ENCODE measurements around the gene C10orf90. TPM values are rescaled to one million over a fixed set of nuclear protein-coding genes. Genes with fewer than 3 reads are reported as not detected.

C10orf90 gene
- total RNA-seq, 4 donors from 2014 or later = 0.06 TPM; not detected in 3

DNA sequence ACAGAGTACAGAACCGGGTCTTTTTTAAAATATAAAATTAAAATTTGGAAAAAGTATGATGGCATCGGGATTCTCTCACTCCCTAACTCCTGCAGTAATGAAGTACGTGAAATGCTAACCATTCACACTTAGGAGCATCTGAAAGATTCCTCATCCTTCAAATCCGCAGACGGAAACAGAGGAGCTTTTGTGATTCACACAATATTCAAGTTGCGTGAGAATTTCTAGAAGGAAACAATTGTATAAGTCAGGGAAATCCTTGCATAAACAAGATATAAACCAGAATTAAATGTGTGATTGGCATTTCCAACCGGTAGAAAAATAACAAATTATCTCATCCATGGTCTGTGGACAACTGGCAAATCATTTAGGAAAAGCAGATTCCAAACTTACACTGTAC, 179.0 kb downstream of the C10orf90 start:
- 63% methylated on average over 7 of the region's 7 CpGs for WGBS
- intact Hi-C loops (cut with DNase I) = no loop called here

GRCh38 chr10:126481181-126481580, 189.3 kb downstream of the C10orf90 start:
- TF ChIP-seq EP300 (IDR thresholded peaks at IDR 0.05) (no peak), POLR2A (IDR thresholded peaks at IDR 0.05; ENCODE audit: low read depth) (no peak), POLR2AphosphoS5 (IDR thresholded peaks at IDR 0.05) (no peak)
- TF ChIP-seq, protein P1, sequence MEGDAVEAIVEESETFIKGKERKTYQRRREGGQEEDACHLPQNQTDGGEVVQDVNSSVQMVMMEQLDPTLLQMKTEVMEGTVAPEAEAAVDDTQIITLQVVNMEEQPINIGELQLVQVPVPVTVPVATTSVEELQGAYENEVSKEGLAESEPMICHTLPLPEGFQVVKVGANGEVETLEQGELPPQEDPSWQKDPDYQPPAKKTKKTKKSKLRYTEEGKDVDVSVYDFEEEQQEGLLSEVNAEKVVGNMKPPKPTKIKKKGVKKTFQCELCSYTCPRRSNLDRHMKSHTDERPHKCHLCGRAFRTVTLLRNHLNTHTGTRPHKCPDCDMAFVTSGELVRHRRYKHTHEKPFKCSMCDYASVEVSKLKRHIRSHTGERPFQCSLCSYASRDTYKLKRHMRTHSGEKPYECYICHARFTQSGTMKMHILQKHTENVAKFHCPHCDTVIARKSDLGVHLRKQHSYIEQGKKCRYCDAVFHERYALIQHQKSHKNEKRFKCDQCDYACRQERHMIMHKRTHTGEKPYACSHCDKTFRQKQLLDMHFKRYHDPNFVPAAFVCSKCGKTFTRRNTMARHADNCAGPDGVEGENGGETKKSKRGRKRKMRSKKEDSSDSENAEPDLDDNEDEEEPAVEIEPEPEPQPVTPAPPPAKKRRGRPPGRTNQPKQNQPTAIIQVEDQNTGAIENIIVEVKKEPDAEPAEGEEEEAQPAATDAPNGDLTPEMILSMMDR (IDR thresholded peaks at IDR 0.05) = no peak

More for the DNA sequence above, 179.0 kb downstream of the C10orf90 start:
- no peak for TF ChIP-seq POLR2A (IDR thresholded peaks at IDR 0.05; ENCODE audit: low read depth)
- TF ChIP-seq, protein P1 (IDR thresholded peaks at IDR 0.05) = no peak
- no peak for TF ChIP-seq POLR2AphosphoS5 (IDR thresholded peaks at IDR 0.05)
- TF ChIP-seq EP300 (IDR thresholded peaks at IDR 0.05) = no peak
- no peak for DNase-seq (ENCODE audit: extremely low spot score)
- Histone ChIP-seq H3K9me3 (peaks cover 0 to 11% (median 2%) of the 10 kb centered on the region in 4 donors), H3K36me3 (no peaks in the 10 kb centered on the region), H3K27ac (replicated peaks in 1 of 4) (no peak overlapping the region), H3K4me3 (no peak overlapping the region), H3K4me1 (no peaks in the 10 kb centered on the region), H3K27me3 (no peaks in the 10 kb centered on the region)

GRCh38 chr10:126480648-126481047, 189.8 kb downstream of the C10orf90 start:
- Histone ChIP-seq H3K4me1 (no peaks in the 10 kb centered on the region), H3K4me3 (no peak overlapping the region), H3K27ac (replicated peaks in 1 of 4) (no peak overlapping the region), H3K9me3 (peaks cover 0 to 5% (median 0%) of the 10 kb centered on the region in 4 donors), H3K36me3 (no peaks in the 10 kb centered on the region), H3K27me3 (no peaks in the 10 kb centered on the region)
- peak; percentile 53 for DNase-seq (ENCODE audit: extremely low spot score)
- WGBS = 92% methylated on average over 3 of the region's 3 CpGs
- intact Hi-C loops (cut with DNase I) = no loop called here
- TF ChIP-seq POLR2AphosphoS5 (IDR thresholded peaks at IDR 0.05) = no peak
- no peak for TF ChIP-seq POLR2A (IDR thresholded peaks at IDR 0.05; ENCODE audit: low read depth)
- no peak for TF ChIP-seq EP300 (IDR thresholded peaks at IDR 0.05)
- TF ChIP-seq, protein P1 (IDR thresholded peaks at IDR 0.05) = no peak

More at GRCh38 chr10:126481181-126481580, 189.3 kb downstream of the C10orf90 start:
- Histone ChIP-seq H3K9me3 (peaks cover 0 to 5% (median 0%) of the 10 kb centered on the region in 4 donors), H3K27ac (replicated peaks in 1 of 4) (no peak overlapping the region), H3K4me3 (no peak overlapping the region), H3K36me3 (no peaks in the 10 kb centered on the region), H3K27me3 (no peaks in the 10 kb centered on the region), H3K4me1 (no peaks in the 10 kb centered on the region)
- 75% methylated on average over 1 of the region's 1 CpG for WGBS
- intact Hi-C loops (cut with DNase I) = no loop called here
- peak; percentile 64 for DNase-seq (ENCODE audit: extremely low spot score)

GRCh38 chr10:126479280-126479895, 191.1 kb downstream of the C10orf90 start:
- H3K27me3 ChIP-seq = no peaks in the 10 kb centered on the region
- no peak overlapping the region for H3K4me3 ChIP-seq
- no peak for TF ChIP-seq POLR2A (IDR thresholded peaks at IDR 0.05; ENCODE audit: low read depth)
- no peak for TF ChIP-seq POLR2AphosphoS5 (IDR thresholded peaks at IDR 0.05)
- TF ChIP-seq, protein P1 (IDR thresholded peaks at IDR 0.05) = no peak
- TF ChIP-seq EP300 (IDR thresholded peaks at IDR 0.05) = no peak
- intact Hi-C loops (cut with DNase I) = no loop called here
- H3K27ac ChIP-seq (replicated peaks in 1 of 4) = no peak overlapping the region
- H3K36me3 ChIP-seq = no peaks in the 10 kb centered on the region
- H3K4me1 ChIP-seq = no peaks in the 10 kb centered on the region
- WGBS = 91% methylated on average over 7 of the region's 7 CpGs
- H3K9me3 ChIP-seq = no peaks in the 10 kb centered on the region
- DNase-seq (ENCODE audit: extremely low spot score) = peak; percentile 80

- WGBS = 42% methylated on average over 5 of the region's 6 CpGs
- TF ChIP-seq POLR2AphosphoS5 (IDR thresholded peaks at IDR 0.05) (no peak), POLR2A (IDR thresholded peaks at IDR 0.05; ENCODE audit: low read depth) (no peak), EP300 (IDR thresholded peaks at IDR 0.05) (no peak)
- TF ChIP-seq, protein P1 (IDR thresholded peaks at IDR 0.05) = no peak
- Histone ChIP-seq H3K27ac (replicated peaks in 1 of 4) (no peak overlapping the region), H3K27me3 (no peaks in the 10 kb centered on the region), H3K4me1 (no peaks in the 10 kb centered on the region), H3K36me3 (no peaks in the 10 kb centered on the region), H3K9me3 (no peaks in the 10 kb centered on the region), H3K4me3 (no peak overlapping the region)
- intact Hi-C loops (cut with DNase I) = no loop called here
- DNase-seq (ENCODE audit: extremely low spot score) = peak; percentile 85
Measured at GRCh38 chr10:126478546-126478945, 191.9 kb downstream of the C10orf90 start.
